IPS-18c (cell line): Measurements from ENCODE around the gene QPCTL.

Experiments
- H3K4me3 ChIP-seq: 2 replicates; pipeline ENCODE4 v1.7.0; 2013; ENCODE audit warnings: low read depth, mild to moderate bottlenecking, low read length, moderate library complexity; ENCODE audit not compliant: insufficient read depth
- H3K9me3 ChIP-seq: one replicate; pipeline ENCODE4 v1.6.1; 2013; ENCODE audit warnings: mild to moderate bottlenecking, low read length, moderate library complexity; ENCODE audit not compliant: control insufficient read depth, insufficient read depth

QPCTL gene

DNA sequence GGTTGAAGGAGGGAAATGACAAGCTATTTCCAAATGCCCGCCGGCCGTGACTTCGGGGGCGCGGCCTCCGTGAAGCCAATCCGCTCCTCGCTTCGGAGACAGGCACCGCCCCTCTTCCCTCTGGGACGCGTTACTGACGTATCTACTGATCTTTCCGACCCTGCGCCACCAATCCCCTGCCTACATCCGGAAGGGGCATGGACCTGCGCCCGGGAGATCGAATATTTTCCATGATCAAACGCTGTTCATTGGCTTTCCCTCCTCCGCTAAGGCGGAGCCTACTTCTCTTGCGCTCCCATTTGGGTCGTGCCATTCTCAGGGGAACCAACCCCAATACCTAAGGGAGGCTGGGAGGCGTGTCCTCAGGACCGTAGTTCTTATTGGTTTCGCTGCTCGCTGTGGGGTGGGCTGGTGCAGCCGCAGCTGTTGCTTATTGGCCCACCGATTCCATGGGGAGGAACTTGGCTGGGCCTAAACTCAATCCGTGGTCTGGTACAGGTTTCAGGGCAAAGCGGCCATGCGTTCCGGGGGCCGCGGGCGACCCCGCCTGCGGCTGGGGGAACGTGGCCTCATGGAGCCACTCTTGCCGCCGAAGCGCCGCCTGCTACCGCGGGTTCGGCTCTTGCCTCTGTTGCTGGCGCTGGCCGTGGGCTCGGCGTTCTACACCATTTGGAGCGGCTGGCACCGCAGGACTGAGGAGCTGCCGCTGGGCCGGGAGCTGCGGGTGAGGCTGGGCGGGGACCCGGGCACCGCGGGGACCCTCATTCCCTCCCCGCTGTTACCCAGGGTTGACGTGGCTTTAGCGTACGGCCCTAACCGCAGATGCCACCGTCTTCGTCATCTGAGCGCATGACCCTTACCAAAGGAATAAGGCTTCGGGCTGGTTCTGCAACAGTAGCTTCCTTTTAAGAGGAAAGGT, at the start of gene QPCTL:
QPCTL (plus strand) TSS at position 480 of the 919 bp plus-strand sequence; CDS start at position 518, 38 bp downstream.
- H3K4me3 ChIP-seq: peak within 1 kb of the TSS; percentile 87
- no peaks in the 10 kb centered on the region for H3K9me3 ChIP-seq

DNA sequence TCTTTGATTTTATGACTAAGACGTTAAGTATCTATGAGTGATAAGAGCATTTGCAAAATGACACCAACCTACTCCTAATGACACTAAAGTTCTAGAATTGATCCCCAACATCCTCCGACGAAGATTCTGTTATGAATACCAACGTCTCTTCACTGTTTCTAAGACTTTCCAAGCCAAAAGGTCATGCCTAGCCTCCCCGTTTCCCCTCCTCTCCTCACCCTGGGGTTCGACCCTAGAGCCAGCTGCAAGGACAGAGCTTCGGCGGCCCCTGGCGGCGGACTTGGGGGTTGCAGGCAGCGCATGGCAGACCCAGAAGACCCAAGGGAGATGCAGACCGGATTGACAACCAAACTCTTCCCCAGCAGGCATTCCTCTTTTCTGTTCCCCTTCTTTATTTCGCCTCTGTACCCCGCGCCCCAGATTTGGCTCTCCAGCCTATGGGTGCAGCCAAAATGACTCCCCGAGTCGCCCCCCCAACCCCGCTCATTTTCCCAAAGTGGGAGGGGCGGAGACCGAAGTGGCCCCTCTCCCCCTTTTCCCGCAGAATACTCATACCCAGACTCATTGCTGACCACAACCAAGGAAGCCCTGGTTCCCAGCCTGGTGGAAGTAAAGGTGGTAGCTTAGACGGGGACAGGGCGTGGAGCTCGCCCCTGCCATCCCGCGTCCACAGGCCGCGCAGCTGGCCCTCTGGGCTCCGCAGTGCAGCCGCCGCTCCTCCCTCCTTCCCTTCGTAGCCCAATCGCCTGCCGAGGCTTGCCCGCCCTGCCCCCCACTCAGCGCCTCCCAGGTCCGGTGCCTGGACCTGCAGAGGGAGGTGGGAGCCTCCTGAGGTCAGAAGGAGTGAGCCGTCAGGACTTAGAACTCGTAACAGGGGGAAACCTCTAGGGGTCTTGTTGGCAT, 49.2 kb upstream of the QPCTL start:
- Histone ChIP-seq H3K9me3 (no peaks in the 10 kb centered on the region), H3K4me3 (peak overlapping the region; percentile 84)

DNA sequence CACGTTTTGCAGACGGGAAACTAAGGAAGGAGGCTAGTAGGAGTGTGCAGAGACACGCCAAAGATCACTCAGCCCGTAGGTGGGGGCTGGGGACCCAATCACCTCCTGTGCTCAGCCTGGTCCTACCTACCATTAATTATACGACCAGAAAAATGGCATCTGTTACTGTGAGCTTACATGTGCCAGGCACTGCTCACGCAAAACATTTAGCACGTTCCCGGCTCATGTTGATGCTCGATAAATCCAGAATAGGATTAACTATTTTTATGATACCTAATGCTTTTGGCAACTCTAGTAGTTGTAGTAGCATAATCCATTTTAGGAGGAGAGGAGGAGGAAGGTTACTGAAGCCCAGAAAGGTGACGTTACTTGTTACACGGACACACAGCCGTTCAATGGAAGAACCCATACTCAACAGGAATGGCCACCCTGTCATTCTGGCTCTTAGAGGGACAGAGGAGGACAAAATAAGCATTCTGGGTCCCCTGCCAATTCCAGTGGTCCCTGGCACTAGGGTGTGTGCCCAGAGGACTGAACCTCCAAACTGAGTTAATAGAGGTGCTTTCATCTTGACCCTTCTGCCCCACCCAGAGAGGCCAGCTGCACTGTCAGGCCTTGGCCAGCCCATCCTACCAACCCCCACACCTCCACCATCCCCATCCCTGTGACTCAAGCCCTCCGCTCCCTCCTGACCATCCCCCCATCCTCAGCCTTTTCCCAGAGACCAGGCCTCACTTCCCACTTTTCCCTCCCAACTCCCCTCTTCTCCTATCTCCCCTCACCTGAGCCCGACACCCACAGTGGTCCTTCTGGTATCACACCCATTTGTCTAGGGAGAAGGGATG, 48.3 kb upstream of the QPCTL start:
- peak overlapping the region; percentile 84 for H3K4me3 ChIP-seq
- no peaks in the 10 kb centered on the region for H3K9me3 ChIP-seq

DNA sequence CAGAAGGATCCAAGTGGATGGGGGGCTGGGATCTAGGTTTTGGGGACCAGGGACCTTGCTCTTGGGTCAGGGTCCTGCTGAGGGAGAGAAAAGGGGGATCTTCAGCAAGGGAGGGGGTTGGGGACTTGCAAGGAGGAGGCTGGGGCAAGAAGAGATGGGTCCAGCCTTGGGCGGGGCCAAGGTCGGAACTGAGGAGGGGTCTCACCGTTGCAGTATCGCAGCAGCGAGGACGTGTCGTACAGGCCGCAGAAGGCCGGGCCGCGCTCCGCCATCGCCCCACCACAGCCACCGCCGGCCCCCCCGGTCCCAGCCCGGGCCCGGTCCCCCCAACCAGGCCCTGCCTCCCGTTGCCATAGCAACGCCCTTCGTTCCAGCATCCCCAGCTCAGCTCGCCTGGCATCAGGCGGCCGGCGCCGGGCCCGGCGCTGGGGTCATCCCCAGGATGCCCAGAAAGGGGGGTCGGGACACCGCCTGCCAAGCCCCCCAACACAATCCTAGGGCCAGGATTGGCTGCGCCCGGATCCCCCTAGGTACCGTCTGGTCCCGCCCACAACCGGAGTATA, 47.3 kb upstream of the QPCTL start:
- peak overlapping the region; percentile 48; the same call in 1 of the 2 replicates for H3K4me3 ChIP-seq
- no peaks in the 10 kb centered on the region for H3K9me3 ChIP-seq

DNA sequence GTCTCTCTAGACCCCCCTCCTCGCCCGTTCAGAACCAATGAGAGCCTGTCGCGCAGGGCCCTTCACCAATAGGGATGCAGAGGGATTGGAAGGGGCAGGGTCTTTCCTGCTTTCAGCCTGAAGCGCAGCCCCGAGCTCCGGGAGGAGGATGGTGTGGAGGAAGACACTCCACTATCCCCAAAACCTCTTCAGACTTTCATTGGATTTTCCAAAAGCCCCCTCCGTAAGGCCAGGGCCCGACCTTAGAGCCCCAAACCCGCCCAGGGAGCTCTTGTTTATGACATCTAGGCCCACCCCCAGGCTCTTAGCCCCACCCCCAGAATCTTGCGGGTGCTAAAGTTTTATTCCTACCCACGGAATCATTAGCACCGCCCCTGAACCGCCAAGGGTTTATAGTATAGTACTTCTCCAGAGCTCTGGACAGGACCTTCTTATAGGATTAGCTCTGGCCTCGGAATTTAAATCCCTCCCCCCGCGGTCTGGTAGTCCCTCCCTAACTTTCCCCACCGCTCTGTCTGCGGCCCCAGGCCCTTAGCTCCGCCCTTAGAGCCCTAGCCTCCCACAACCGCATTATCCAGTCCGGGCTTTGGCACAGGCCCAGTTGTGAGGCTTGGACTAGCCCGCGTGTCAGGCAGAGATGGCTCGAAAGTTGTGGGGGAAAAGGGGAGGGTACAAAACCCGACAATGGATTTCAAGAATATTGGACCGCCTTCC, 46.7 kb upstream of the QPCTL start:
- Histone ChIP-seq H3K9me3 (no peaks in the 10 kb centered on the region), H3K4me3 (peak overlapping the region; percentile 48)

DNA sequence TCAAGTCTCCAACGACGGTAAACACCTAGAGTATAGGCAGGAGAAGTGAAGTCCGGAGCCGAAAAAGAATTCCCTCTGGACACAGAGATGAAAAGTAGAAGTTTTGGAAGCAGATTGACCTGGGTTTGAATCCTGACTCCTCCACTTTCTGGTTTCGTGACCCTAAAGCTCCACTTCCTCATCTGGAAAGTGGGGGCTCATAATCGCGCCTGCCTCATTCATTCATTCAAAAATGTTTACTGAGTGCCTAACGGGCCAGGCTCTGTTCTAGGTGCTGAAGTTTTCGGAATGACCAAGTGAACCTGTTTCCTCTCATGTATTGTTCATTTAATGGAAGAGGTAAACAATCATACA, 46.1 kb upstream of the QPCTL start:
- H3K4me3 ChIP-seq: peak overlapping the region; percentile 48; the same call in 1 of the 2 replicates
- no peaks in the 10 kb centered on the region for H3K9me3 ChIP-seq

DNA sequence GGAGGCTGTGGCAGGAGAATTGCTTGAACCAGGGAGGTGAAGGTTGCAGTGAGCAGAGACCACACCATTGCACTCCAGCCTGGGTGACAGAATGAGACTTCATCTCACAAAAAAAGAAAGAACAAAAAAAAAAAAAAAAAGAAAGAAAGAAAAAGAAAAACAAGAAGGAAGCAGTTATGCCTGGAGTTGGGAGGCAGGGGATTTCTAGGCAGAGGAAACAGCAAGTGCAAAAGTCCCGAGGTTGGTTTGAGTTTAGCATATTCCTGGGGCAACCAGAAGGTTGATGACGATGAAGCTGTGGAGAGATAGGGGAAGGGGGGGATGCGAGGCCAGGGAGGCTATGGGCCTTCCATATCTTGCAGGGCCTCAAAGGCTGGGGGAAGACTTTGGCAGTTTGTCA, 41.7 kb upstream of the QPCTL start:
- Histone ChIP-seq H3K4me3 (no peak overlapping the region), H3K9me3 (no peaks in the 10 kb centered on the region)

DNA sequence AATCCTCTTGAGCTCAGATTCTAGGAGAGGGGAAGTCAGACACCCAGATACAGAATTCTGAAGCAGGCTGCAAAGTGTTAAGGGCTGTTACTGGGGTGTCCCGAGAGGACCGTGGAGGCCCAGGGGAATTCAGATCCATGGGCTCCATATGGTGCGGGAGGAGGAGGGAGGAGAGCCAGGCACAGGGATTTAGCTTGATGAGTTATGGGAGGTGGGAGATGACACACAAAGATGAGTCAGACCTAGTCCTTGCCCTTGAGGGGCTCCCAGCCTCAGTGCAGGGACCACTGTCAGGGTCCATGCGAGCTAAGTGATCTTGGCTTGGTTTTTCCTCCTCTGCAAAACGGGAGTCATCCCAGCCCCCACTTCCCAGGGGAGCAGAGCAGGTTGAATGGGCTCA, 38.8 kb upstream of the QPCTL start:
- no peaks in the 10 kb centered on the region for H3K9me3 ChIP-seq
- no peak overlapping the region for H3K4me3 ChIP-seq

DNA sequence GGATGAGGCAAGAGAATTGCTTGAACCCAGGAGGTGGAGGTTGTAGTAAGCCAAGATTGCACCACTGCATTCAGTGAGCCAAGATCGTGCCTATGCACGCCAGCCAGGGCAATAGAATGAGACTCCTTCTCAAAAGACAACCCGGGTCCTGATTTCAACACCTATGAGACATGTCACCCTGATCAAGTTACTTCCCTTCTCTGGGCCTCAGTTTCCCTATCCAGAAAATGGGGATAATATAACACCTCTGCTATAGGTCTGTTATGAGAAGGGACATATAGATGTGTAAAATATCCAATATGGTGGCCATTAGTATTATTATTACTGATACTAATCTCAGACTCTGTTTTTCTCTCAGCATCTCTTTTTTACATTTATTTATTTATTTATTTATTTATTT, 37.4 kb upstream of the QPCTL start:
- H3K9me3 ChIP-seq: peaks cover 2% of the 10 kb centered on the region
- H3K4me3 ChIP-seq: no peak overlapping the region

DNA sequence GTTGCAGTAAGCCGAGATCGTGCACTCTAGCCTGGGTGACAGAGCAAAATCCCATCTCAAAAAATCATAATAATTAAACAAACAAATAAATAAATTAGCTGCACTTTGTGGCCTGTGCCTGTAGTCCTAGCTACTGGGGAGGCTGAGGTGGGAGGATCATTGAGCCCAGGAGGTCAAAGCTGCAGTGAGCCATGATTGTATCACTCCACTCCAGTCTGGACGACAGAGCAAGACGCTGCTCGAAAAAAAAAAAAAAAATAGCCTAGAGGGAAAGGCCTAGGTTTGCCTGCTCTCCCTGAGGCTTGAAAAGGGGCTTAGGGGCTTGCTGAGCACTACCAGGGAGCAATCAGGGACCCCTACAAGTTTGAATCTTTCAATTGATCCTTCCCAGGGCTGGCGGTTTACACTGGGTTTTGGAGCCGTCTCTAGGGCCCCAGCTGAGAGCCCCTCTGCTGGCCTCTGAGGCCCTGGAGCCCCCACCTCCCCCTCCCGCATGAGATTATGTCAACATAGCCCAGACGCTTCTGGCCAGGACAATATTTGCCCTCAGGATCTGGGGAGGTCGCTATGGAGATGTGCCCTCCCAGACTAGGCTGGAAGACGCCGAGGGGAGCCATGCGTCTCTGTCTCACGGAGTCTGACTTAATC, 34.8 kb upstream of the QPCTL start:
- Histone ChIP-seq H3K9me3 (peaks cover 2% of the 10 kb centered on the region), H3K4me3 (no peak overlapping the region)

DNA sequence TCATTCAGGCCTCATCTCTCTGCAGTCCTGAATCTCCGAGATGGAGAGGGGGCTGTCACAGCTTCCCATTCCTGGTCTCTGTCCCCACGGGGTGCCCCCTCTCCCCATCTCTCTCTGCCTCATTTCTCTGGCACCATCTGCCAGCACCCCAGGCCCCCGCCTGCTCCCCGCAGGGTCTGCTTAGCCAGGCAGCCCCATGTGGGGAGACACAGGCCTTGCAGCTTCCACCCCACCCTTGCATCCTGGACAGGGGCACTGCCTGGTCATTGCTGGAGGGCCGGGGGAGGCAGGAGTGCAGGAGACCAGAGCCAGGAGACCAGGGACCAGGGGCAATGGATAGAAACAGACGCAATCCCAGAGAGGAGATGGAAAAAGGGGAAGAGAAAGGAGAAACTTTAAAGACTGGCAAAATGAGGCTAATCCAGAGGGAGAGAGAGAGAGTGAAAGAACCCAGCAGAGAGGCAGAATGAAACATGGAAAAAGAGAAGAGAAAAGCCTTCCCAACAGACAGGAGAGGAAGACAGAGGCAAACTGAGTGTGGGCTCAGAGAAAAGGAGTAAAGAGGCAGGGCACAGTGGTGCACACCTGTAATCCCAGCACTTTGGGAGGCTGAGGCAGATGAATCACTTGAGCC, 33.3 kb upstream of the QPCTL start:
- Histone ChIP-seq H3K4me3 (no peak overlapping the region), H3K9me3 (peaks cover 2% of the 10 kb centered on the region)

DNA sequence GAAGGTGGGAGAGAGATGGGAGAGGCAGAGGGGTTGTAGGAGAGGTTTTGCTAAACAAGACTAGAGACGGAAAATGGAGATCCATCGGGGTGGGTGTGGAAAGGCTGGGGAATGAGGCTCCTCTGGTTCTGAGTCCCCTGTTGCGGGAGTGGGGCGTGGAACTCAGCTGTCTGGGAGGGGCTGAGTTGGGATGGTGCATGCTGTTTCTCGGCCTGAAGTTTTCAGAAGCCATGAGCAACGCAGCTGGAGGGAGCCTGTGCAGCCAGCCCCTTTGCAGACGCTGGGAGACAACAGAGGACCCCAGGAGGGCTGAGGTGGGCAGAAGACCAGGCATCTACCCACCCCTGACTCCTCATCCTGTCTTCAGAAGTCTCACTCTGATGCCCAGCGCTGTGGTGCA, 31.8 kb upstream of the QPCTL start:
- Histone ChIP-seq H3K4me3 (no peak overlapping the region), H3K9me3 (peaks cover 2% of the 10 kb centered on the region)

DNA sequence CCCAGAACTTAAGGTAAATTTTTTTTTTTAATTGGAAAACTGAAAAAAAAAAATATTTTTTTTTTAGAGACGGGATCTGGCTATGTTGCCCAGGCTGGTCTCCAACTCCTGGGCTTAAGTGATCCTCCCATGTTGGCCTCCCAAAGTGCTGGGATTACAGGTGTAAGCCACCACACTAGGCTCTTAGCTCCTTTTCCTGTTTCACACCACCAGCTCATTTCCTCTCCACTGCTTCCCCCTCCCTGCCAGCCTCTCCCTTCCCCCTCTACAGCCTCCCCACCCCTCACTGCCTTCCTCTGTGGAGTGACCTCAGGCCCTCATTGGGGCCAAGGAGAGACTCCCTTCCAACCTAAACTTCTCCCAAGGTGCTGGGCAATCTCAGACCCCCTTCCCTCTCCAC, 28.7 kb upstream of the QPCTL start:
- Histone ChIP-seq H3K9me3 (peaks cover 2% of the 10 kb centered on the region), H3K4me3 (no peak overlapping the region)

DNA sequence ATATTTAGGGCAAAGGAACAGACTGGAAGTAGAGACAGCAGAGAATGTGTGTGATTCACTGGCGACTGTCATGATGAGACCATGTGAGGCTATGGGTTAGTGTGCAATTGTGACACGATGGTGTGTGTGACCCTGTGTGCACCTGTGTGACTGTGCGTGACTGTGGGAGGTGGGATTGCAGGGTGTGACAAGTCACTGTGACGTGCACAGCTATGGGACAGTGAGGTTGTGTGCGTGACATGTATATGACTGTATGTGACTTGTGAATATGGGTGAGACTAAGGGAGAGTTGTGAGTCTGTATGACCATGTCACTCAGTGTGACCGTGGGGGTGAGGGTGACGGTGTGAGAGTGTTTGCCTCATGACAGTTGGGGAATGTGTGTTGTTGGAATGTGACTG, 27.9 kb upstream of the QPCTL start:
- Histone ChIP-seq H3K9me3 (no peaks in the 10 kb centered on the region), H3K4me3 (no peak overlapping the region)

DNA sequence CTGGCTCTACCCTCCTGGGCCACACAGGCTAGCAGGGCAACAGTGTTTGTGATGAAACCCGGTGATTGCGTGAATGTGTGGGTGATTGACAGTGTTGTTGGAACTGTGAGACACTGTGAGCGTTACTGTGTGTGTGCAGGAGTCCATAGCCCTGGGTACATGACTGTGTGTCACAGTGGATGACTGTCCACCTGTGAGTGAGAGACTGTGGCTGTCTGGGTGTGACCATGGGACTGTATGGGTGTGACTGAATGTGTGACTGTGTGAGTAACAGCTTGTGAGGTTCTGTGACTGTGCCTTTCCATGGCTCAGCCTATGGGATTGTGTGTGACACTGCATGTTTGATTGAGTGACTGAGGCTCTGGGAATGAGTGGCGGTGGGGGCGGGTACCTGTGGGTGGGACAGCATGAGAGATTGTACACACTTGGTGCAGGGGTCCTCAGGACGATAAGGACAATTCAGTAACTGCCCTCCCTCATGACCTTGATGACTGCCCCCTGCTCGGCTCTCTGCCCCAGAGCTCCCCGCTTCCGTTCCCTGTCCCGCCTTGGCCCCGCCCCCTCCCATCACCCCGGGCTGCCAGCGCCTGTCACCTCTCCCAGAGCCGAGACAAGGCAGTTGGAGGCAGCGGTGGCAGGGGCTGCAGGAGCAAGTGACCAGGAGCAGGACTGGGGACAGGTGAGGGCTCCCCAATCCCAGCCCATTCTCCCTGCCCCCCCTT, 24.7 kb upstream of the QPCTL start, which contains the start of gene GIPR:
GIPR (plus strand) TSS at position 602 of the 722 bp plus-strand sequence. CDS start 1,300 bp downstream, outside the sequence.
- Histone ChIP-seq H3K4me3 (peak within 1 kb of the TSS; percentile 49), H3K9me3 (no peaks in the 10 kb centered on the region)
